Neural crest cell (in vitro differentiated cells): ENCODE measurements around the gene ADPRM. TPM values are rescaled to one million over a fixed set of nuclear protein-coding genes. Genes with fewer than 3 reads are reported as not detected.

Experiments
- DNase-seq: peaks from one replicate; pipeline ENCODE4 v3.0.0; 2021; ENCODE audit warnings: low read depth, mixed read lengths, low spot score
- H3K27ac Mint-ChIP-seq: one replicate; pipeline ENCODE4 v1.8.0; 2021; ENCODE audit warnings: mild to moderate bottlenecking, mixed read lengths; ENCODE audit not compliant: unreplicated experiment
- H3K27me3 Mint-ChIP-seq: 2 replicates; pipeline ENCODE4 v1.8.0; 2021; ENCODE audit warnings: low read depth, mild to moderate bottlenecking, mixed read lengths
- H3K36me3 Mint-ChIP-seq: 2 replicates; pipeline ENCODE4 v1.8.0; 2021; ENCODE audit warnings: low read depth, mild to moderate bottlenecking, mixed read lengths
- H3K4me1 Mint-ChIP-seq: 2 replicates; pipeline ENCODE4 v1.8.0; 2021; ENCODE audit warnings: mixed read lengths
- H3K4me3 Mint-ChIP-seq: one replicate; pipeline ENCODE4 v1.8.0; 2021; ENCODE audit warnings: mild to moderate bottlenecking, mixed read lengths
- H3K9me3 Mint-ChIP-seq: 2 replicates; pipeline ENCODE4 v1.8.0; 2021; ENCODE audit warnings: mixed read lengths
- CTCF ChIP-seq: fragments of 200-600 bp; sonication (generic); conservative IDR thresholded peaks from 2 replicates; pipeline ENCODE4 v1.5.0; 2021; ENCODE audit warnings: antibody characterized with exemption, mild to moderate bottlenecking
- total RNA-seq: library from RNA; stranded (reverse); gene quantifications from 2 replicates; pipeline ENCODE4 v1.2.1, GENCODE V29; 2021

ADPRM gene
- total RNA-seq, 1 donor from 2014 or later: 9.8 TPM

GRCh38 chr17:10754861-10755591 is 57.6 kb downstream of the ADPRM start:
- Mint-ChIP-seq H3K36me3 (no peaks in the 10 kb centered on the region), H3K27me3 (peaks cover 21% of the 10 kb centered on the region), H3K27ac (peak overlapping the region; percentile 86), H3K4me1 (peaks cover 28% of the 10 kb centered on the region), H3K9me3 (no peaks in the 10 kb centered on the region), H3K4me3 (no peak overlapping the region)
- DNase-seq: no peak
- TF ChIP-seq CTCF: no peak

GRCh38 chr17:10755592-10756127 is 58.3 kb downstream of the ADPRM start:
- H3K27me3 Mint-ChIP-seq: peaks cover 21% of the 10 kb centered on the region
- no peak overlapping the region for H3K27ac Mint-ChIP-seq

GRCh38 chr17:10756185-10756584 is 58.8 kb downstream of the ADPRM start:
- TF ChIP-seq CTCF: no peak
- Mint-ChIP-seq H3K4me1 (peaks cover 28% of the 10 kb centered on the region), H3K4me3 (no peak overlapping the region), H3K27me3 (peaks cover 21% of the 10 kb centered on the region), H3K9me3 (no peaks in the 10 kb centered on the region), H3K27ac (no peak overlapping the region), H3K36me3 (no peaks in the 10 kb centered on the region)
- DNase-seq: no peak

More at GRCh38 chr17:10755592-10756127, 58.3 kb downstream of the ADPRM start:
- TF ChIP-seq CTCF: no peak
- no peak overlapping the region for H3K4me3 Mint-ChIP-seq
- H3K9me3 Mint-ChIP-seq: no peaks in the 10 kb centered on the region
- H3K4me1 Mint-ChIP-seq: peaks cover 28% of the 10 kb centered on the region
- H3K36me3 Mint-ChIP-seq: no peaks in the 10 kb centered on the region
- no peak for DNase-seq

GRCh38 chr17:10756619-10757018 is 59.2 kb downstream of the ADPRM start:
- Mint-ChIP-seq H3K9me3 (no peaks in the 10 kb centered on the region), H3K36me3 (no peaks in the 10 kb centered on the region), H3K27ac (no peak overlapping the region), H3K27me3 (peaks cover 21% of the 10 kb centered on the region), H3K4me3 (no peak overlapping the region), H3K4me1 (peaks cover 23% of the 10 kb centered on the region)
- no peak for TF ChIP-seq CTCF
- no peak for DNase-seq

- no peak for TF ChIP-seq CTCF
- no peak for DNase-seq
- no peak overlapping the region for H3K4me3 Mint-ChIP-seq
- no peaks in the 10 kb centered on the region for H3K36me3 Mint-ChIP-seq
- H3K9me3 Mint-ChIP-seq: no peaks in the 10 kb centered on the region
- H3K27me3 Mint-ChIP-seq: peaks cover 21% of the 10 kb centered on the region
- peaks cover 20% of the 10 kb centered on the region for H3K4me1 Mint-ChIP-seq
- H3K27ac Mint-ChIP-seq: no peak overlapping the region
Observed at GRCh38 chr17:10757067-10757466, 59.7 kb downstream of the ADPRM start.
